Measurements from ENCODE around the gene LRBA.
"Not testable (repeated sequence)": the region's sequence is repeated elsewhere in the genome, so short reads cannot be mapped to it uniquely, and the experiment has no call there.

Gene LRBA

DNA sequence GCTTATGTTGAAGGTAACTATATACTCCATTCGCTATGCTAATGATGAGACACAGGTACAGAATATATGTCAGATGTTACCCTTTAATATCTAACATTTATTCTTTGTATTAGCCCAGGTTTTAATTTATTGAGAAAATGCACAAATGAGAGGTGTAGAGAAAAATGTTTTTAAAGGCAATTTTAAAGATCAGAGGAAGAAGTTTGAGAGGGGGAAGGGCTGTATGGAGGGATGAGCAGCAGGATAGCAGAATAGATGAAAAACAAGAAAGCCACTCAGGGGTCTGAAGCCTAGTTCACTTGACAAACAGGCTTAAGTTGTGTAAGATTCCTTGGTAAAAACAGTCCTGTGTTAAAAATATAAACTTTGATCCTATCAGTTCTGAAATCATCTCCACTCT, 429.5 kb downstream of the LRBA start:
- DNase-seq (ENCODE audit: low spot score): no peak

DNA sequence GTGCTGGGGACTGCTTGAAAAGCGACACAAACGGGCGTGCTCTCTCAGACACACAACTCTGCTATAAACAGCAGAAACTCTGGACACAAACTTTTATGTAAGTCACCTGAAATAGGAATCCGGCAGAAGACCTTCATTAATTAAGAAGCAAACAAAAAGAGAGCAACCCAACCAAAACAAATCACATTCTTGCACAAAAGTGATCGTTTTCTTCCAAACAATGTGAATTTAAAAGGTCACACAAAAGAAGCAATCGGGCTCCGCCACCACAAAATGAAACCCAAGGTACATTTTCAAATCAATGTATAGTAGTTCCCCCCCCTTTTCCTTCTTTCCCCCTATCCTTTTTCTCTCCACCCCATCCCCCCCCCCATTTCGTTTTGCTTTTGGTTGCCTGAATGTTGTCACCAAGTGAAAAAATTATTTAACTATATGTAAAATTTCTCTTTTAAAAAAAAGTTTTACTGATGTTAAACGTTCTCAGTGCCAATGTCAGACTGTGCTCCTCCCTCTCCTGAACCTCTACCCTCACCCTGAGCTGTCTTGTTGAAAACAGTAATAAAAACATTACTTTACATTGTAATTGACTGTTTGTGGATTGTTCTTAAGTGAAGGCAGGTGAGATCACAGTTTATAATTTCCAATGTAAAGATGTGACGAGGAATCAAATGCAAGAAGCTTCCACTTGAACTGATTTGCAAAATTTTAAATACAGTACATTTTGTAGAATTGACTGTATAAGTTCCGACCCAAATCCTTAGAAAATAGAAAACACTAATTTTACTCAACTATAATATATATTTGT, 430.8 kb downstream of the LRBA start:
- no peak for DNase-seq (ENCODE audit: low spot score)

DNA sequence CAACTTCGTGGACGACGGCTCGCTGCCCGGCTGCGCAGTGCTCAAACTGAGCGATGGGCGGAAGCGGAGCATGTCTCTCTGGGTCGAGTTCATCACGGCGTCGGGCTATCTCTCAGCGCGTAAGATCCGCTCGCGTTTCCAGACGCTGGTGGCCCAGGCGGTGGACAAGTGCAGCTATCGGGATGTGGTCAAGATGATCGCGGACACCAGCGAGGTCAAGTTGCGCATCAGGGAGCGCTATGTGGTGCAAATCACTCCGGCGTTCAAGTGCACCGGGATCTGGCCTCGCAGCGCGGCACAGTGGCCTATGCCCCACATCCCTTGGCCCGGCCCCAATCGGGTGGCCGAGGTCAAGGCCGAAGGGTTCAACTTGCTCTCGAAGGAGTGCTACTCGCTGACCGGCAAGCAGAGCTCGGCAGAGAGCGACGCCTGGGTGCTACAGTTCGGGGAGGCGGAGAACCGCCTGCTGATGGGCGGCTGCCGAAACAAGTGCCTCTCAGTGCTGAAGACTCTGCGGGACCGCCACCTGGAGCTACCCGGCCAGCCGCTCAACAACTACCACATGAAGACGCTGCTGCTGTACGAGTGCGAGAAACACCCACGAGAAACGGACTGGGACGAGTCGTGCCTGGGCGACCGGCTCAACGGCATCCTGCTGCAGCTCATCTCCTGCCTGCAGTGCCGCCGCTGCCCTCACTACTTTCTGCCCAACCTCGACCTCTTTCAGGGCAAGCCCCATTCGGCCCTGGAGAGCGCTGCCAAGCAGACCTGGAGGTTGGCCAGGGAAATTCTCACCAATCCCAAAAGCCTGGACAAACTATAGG, 431.6 kb downstream of the LRBA start:
- peak; percentile 35 for DNase-seq (ENCODE audit: low spot score)

DNA sequence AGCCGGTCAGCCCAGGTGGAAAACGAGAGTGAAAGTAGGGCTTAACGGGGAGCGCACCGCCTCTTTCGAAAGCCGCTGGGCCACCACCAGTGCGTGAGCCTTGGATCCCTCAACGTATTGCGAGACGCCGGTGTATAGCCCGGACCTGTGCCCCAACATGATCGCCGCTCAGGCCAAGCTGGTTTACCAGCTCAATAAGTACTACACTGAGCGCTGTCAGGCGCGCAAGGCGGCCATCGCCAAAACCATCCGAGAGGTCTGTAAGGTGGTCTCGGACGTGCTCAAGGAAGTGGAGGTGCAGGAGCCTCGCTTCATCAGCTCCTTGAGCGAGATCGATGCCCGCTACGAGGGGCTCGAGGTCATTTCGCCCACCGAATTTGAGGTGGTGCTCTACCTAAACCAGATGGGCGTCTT, 432.2 kb downstream of the LRBA start:
- peak; percentile 42 for DNase-seq (ENCODE audit: low spot score)

DNA sequence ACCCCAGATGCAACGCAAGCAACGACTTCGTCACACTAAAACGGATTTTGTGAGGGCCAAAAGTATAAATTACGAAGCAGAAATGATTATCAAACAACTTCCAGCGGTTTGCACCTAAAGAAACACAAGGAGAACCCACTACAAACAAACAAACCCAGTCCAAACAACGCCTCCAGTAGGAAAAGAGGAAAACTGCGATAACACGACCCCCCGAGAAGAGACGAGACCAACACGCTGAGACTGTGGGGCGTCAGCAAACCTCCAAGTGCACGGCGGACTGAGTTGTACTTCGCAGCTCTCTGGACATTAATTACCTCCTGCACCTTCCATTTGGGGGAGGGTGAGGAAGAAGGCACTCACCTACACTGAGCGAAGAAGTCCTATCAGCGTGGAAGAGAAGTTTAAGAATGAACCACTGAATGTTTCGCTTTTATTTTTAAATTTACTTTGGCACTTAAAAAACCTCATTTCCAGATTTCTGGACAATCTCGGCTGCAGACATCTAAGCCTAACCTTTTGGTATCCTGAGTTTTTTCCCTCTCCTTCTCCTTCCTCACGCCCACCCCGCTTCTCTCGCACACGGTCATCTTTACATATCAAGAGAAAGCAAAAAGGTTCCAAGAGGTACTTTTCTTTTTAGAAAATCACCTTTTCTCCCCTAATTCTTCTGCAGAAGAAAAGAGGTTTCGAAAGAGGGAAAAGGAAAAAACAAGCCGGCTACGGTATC, 432.8 kb downstream of the LRBA start, which contains the start of gene MAB21L2:
Gene MAB21L2, plus strand, starts transcription at position 6 of the 727 bp plus-strand sequence. CDS start 879 bp downstream, outside the sequence.
- peak; percentile 17 for DNase-seq (ENCODE audit: low spot score)

DNA sequence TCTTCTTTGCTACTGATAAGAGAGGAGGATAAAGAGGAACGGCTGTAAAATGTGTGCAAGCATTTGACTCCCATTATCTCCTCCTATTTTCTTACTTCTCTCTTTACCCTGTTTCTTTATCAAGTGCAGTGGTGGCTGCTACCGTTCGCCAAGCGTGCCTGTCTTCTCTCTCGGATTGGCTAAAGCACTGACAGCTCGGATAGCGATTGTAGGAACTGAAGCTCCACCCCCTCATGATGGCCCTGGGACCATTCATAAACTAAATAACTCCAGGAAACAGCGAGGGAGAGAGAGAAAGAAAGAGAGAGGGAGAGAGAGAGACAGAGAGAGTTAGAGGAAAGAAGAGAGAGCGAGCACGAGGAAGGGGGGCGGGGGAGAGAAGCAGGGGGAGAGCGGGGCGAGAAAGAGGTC, 433.4 kb downstream of the LRBA start:
- DNase-seq (ENCODE audit: low spot score): peak; percentile 90

DNA sequence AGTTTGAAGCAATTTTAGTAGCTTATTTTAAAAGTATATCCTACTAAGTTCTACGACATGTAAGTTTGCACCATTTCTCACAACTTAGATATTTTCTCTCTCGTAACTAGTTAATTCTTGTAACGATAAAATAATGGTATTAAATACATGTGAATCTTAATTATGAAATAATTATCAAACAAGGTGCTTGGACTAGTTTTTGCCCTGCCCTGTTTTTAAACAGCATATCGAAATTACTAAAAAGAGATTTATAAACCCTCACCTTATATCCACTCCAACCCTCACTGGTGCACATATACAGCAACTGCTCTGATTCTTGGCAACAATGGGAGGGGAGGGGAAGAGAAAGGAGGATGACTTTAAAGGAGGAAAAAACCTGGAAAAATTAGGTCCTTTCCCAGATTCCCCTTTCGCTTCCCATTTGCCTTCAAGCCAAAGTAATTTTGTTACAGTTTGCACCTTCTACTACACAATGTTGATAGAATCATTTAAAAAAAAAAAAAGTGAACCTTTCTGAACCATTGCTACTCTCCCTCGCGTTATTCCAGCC, 434.0 kb downstream of the LRBA start:
- DNase-seq (ENCODE audit: low spot score): no peak

DNA sequence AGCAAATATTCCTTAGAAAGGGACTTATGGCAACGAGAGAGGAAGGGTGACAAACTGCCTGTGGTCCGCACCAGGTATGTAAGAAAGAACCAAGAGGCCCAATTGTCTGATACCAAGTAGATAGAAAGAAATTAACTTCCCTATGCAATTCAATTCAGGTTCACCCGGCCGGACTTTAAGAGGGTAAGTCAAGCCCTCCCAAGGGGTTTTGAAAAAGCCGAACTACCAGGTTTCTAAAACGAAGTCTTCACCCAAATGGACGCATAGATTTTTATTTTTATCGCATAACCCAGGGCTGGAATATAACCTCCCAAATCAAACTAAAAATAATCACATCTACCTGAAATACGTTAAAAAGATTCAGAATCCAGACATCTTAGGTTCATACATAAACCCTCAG, 434.8 kb downstream of the LRBA start:
- no peak for DNase-seq (ENCODE audit: low spot score)

DNA sequence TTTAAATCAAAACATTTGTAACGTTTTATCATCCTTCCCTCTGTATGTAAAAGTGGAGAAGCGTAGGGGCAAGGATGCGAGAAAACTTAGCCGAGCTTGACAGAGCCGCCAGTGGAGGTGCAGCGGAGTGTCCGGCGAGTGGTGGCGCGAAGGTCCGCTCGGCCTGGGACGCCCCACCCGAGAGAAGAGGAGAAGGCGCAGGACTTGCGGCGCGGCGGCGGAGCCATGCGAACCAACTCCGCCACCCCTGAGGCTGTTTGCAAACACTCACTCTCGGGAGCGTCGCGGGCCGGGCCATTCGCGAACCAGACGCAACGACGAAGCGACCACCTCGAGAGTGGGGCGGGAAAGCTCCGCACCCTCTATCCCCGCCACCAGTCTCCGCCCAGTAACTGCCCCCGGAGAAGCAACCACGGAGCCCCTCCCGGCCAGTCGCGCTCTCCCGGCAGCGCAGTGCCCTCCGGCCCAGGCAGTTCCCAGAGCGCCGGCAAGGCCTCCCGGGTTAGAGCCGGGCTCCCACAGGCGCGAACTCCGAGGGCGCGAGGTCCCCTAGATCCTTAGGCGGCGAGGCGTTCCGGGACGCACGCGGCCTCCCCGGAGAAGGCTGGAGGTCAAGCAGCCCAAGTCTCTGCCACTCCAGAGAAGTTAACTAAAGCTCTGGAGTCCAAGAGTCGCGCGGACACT, 435.4 kb downstream of the LRBA start:
- DNase-seq (ENCODE audit: low spot score): no peak

DNA sequence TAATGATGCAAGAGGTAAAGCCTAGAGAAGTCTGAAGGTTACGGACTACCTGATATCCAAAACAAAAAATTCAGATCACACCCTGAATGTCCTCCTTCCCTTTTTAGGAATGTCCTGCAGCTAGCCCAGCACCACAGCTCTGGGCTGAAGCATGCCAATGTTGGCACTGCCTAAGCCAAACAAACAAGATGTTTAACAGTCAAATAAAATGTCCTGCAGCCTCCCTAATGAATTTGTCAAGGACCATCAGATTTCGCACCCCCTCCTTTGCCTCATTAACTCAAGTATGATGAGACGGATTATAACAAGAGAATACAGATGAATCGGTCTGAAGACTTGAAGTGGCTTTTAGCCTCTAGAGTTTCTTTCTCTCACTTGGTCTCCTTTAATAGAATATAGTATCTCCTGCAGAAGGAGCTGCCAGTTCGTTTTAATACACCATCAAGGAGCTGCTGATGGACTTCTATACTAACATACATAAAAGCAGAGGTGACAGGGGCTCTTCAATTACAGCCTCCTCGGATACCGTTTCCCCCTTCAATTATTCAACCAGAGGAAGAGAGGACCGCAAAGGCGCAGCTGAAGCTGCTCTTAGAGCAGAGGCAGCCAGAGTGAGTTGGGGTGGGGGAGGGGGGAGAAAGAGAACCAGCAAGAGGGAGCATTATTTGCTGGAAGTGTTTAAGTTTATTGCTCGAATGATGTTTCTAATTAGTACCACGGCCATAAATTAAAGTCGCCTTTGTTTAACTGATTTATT, 436.2 kb downstream of the LRBA start:
- no peak for DNase-seq (ENCODE audit: low spot score)

DNA sequence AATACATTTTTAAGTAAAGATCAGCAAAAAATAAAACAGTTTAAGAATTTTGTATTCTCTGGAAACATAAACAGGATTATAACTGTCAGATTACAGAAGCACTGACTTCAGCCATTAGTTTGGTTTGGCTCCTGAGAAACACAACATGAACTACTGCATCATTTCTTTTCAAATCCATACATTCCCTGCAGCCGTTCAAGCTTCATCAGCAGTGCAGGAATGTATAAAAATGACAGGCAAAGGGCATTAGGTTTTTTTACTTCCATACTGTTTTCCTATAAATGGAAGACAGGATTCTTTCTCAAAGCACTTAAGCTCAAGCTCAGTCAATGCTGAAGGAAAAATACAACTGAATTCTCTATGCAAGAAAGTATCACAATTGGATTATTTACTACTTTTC, 437.3 kb downstream of the LRBA start:
- DNase-seq (ENCODE audit: low spot score): no peak

DNA sequence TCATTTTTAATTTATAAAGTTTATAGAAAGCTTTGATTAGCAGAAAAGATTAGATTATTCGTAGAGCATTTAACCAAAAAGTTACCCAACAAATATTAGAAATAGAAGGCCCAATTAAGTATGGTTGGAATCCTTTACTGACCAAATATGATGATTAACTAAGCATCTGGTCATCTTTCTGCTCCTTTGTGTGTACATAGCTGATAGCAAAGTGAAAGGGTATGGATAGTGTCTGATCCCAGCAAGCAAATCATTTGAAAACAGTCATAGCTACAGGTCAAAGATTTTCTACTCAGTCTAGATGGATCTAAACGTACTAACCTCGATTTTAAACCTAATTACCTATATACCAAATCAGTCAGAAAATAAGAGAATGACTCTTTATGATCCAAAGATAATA, 440.4 kb downstream of the LRBA start:
- DNase-seq (ENCODE audit: low spot score): no peak

DNA sequence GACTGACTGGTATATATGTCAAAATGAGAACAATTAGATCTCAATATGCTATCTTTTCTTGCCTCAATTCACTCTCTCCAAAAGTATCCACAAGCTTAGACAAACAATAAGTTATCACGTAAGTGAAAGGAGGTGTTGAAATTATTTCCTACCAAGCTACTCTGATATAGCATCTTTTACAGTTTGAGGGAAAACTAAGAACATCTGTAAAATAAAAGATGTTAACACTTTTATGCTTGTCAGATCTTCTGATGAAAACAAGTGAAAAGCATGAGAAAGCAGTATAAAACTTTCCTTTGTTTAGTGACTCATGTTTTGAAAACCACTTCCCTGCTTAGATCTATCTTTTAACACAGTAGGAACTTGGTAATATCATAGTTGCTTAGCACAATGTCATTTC, 441.6 kb downstream of the LRBA start:
- no peak for DNase-seq (ENCODE audit: low spot score)

DNA sequence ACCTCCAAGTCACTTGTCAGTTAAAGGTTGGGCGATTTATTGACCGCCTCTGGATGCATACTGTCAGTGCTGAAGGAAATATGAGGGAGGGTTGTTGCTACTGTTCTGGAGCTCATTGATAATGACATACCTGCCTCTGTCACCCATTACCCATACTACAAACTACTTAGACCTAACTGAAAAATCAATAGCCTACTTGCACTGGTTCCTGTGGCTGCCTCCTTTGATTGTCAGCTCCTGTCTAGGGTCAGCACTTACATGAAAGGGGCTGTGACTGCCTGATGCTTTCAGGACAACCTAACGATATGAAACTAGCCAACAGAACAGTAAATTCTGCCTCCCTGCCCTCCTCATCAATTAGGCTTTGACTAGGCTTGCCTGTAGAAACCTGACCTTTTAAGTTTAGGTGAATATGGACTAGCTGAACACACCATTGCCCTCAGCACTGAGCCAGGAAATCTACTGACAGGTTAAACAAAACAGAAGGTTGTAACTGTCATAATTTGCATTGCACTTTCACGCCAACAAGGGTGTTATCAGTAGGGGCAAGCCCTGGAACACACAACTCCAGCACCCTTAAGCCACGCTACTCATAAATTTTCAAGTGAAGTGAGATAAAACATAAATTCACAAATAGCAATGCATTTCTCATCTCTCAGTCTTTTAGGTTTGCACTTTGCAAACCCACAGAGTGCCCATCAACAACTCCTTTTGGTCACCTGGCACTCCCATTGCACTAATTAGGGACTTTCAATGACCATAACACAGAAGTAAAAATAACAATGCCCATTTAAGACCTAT, 442.2 kb downstream of the LRBA start:
- DNase-seq (ENCODE audit: low spot score): no peak

DNA sequence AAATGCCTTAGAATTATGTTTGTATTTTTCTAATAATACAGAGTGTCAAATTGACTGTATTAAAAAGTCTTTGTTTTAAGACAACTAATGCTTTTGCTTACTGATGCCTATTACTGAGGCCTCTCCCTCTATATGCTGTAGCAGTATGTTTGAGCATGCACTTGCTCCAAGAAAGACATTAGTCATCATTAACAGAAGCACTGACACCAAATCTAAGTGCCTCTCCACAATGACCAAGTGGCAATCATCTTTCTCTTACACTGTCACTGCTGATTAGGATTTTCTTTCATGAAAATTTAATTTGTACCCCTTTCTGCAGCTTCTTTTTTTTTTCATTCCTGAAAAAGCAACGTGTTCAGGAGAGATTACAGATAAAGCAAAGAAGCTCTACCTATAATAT, 444.2 kb downstream of the LRBA start:
- no peak for DNase-seq (ENCODE audit: low spot score)

DNA sequence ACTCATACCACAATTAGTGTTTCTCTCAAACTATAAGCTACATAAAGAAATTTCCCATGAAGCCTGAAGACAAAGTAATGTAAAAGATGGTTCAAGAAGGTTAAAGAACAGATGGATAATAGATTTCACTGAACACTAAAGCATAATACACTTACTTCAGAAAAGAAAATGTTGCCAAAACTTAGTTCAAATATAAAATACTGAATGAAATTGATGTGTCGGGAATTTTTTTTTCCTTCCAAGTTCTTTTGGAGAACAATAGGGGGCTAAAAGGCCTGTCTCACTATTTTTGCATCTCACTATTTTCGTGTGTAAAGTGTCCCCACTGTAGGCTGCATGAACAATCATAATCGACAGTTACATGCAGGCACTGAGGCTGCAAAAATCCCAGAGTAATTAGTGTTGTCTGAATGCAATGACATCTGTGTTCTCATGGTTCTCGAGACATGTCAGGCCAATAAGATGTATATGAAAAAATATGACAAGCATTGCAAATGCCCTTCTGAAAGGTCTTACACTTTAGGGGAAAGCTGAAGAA, 445.0 kb downstream of the LRBA start:
- no peak for DNase-seq (ENCODE audit: low spot score)

DNA sequence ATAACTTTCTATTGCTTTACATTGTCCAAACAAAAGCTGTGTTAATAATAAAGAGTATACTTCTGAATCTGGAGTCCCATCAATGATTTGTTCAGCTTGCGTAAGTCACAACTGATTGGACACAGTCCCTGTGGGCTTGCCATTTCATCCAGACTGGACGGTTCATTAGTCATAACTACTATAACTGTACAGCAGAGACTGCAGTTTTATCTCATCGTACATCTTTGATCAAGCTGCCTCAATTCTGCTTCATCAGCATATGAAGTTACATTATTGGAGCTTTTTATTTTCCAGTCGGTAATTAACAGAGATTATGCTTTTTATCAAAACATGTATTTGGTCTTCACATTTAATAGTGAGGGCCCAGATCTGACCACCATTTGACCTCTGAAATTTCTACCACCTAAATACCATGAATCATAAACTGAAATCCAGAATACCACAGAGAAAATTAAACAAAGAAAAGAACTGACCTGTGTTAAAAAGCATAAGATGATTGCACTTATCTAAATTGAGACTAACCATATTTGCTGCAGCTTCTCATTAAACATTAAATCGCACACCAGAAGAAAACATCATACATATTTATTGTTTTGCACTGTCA, 445.6 kb downstream of the LRBA start:
- DNase-seq (ENCODE audit: low spot score): no peak

DNA sequence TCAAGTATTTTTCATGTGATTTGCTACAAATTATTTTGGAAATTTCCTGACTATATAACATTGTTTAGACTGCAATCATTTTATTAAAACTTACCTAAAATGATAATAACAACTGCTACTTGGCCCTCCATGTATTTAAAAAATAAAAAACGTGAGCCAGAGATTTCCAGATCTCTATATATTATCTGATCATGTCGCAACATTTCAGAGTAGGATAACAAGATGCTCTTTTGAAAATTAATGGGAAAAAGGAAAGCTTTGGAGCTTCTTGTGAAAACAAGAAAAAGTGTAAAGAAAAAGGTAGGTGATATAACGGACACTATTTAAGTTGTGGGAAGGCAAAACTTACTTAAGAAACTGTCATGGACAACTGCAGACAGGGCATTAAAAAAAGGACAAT, 448.0 kb downstream of the LRBA start:
- no peak for DNase-seq (ENCODE audit: low spot score)

DNA sequence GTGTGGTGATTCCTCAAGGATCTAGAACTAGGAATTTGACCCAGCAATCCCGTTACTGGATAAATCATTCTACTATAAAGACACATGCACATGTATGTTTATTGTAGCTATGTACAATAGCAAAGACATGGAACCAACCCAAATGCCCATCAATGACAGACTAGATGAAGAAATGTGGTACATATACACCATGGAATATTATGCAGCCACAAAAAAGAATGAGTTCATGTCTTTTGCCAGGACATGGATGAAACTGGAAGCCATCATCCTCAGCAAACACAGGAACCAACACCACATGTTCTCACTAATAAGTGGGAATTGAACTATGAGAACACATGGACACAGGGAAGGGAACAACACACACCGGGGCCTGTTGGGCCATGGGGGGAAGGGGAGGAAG, 450.1 kb downstream of the LRBA start:
- DNase-seq (ENCODE audit: low spot score): not testable (repeated sequence)

All from HuH-7 (cell line).